OCI-M2 (cell line): ENCODE results near the gene AZU1.
"Not testable (repeated sequence)": the region's sequence is repeated elsewhere in the genome, so short reads cannot be mapped to it uniquely, and the experiment has no call there.

Experiments used
- DNase-seq: peaks from one replicate; lab custom pipeline; 2025; ENCODE audit not compliant: unreplicated experiment; lab: John Stamatoyannopoulos, UW

AZU1 gene

DNA sequence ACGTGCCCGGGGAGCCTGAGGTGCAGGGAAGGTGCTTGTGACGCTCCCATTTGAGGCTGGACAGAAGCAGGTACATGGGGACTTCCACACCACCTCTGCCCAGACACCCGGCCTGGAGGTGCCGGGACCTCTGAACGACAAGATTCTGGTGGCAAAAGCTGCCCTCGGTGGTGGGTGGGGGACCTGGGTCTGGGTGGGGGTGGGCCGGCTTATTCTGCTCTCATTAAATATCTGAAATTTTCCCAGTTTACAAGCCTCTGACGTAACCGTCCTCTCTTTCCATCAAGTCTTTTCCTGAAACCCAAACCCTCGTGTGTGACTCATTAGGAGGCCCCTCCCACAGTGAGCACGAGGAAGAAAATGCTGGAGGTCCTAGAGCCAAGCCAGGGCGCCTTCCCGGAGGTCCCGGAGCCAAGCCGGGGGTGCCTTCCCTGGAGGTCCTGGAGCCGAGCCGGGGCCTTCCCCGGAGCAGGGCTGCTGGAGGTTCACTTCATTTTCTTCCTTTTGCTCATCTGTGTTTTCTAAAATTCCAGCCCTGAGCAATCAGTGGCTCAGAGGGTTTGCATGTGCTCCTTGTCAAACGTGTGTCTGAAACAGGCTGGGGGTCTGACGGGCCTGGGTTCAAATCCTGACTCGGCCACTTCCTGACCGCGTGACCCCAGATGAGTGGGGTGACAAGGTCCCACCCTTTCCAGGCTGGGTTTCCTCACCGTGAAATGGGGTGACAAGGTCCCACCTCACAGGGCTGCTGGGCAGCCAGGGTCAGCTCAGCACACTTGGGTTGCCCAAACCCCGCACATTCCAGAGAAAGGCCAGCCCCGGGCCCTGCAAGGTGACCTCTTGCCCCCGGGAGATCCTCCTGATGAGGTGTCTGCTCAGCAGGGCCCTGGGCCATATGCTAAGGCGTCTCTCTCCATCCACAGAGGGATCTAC, 41.9 kb downstream of the AZU1 start:
- no peak for DNase-seq

DNA sequence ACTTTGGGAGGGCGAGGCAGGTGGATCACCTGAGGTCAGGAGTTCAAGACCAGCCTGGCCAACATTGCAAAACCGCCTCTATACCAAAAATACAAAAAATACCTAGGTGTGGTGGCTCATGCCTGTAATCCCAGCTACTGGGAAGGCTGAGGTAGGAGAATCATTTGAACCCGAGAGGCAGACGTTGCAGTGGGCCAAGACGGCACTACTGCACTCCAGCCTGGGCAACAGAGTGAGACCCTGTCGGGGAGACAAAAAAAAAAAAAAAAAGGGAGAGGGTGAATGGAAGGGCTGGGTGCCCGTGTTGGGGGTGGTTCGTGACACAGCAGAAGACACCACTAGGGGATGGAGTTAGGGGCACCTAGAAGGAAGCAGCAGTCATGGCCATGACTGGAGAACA, 42.7 kb downstream of the AZU1 start:
- DNase-seq, result no peak

DNA sequence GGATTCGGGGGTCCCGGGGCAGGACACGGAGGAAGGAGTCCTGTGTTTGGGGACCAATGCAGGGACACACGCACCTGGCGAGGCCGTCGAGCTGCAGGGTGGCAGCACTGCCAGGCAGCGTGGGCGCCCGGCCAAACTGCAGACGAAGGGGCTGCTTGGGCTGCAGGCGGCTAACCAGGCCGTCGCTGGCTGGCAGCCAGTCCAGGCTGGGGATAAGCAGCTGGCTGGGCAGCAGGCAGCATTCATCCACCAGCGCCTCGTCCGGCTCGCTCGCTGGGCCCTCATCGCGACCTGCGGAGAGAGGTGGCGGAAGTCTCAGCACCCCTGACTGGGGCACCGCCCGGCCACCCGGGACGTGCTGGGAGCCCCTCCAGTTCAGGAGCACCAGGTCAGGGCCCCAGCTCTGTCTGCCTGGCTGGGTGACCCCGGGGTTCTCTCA, 43.3 kb downstream of the AZU1 start:
- DNase-seq, result no peak

DNA sequence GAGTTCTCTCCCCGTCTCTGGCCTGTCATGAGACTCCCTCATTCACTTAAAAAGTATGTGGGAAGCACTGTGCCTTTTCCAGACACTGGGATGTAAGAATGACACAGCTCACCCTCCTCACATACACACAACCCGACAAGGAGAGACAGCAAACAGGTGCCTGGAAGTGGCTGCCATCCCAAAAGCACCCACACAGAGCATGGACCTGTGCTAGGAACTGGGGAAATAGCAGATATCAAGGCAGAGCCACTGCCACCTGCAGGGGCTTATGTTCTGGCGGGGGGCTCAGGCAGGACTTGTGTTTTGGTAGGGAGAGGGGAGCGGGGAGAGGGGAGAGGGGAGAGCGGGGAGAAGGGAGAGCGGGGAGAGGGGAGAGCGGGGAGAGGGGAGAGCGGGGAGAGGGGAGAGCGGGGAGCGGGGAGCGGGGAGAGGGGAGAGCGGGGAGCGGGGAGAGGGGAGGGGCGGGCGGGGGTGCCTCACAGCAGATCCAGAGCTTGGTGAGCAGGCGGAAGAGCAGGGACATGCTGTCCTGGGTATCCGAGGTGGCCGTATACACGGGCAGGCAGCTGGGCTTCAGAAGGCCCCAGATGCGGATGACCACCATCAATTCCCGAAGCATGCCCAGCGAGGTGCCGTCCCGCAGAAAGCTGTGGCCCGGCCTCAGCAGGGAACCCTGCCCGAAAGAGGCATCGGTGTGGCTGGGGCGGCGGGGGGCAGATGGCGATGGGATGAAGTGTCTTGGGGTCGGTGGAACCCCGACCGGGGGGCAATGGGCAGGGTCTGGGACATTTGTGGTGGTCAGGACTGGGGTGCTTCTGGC, 44.0 kb downstream of the AZU1 start:
- DNase-seq, result no peak

DNA sequence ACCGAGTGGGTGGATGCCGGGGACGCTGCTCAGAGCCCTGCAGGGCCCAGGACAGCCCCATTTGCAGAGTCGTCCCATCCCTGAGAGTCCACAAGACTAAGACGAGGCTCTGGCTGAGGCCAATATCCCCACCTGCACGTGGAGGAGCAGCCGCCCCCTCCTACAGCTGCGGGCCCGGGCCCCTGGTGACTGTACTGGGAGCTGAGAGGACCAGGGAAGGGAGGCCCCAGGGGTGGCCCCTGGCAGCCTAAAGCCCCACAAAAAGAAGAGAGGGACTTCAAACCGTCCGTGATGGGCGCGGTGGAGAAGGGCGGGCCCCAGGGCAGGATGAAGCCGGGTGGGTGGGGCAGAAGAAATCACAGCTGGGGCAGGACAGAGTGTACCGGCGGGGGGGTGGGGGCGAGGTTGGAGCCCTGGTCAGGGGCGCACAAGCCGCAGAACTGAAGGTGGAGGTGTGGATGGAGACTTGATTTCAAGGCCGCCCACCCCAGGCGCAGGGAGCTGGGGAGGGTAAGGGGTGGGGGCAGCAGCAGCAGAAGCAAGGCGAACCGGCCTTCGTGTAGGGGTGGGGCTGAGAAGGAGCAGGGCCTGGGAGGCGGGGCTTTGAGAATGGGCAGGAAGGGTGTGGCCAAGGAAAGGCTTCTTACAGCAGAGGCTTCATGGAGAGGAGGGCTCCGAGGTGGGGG, 44.8 kb downstream of the AZU1 start:
- no peak for DNase-seq

DNA sequence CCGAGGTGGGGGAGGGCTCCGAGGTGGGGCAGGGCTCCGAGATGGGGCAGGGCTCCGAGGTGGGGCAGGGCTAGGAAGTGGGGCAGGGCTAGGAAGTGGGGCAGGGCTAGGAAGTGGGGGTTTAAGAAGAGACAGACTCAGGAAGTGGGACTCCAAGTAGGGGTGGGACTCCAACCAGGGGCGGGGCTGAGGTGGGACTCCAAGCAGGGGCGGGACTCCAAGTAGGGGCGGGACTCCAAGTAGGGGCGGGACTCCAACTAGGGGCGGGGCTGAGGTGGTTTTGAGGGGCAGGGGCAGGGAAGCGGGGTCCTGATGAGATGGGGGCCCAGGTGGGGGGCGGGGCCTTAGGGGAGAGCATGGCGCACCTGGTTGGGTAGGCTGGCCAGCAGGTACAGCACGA, 45.4 kb downstream of the AZU1 start:
- no peak for DNase-seq

DNA sequence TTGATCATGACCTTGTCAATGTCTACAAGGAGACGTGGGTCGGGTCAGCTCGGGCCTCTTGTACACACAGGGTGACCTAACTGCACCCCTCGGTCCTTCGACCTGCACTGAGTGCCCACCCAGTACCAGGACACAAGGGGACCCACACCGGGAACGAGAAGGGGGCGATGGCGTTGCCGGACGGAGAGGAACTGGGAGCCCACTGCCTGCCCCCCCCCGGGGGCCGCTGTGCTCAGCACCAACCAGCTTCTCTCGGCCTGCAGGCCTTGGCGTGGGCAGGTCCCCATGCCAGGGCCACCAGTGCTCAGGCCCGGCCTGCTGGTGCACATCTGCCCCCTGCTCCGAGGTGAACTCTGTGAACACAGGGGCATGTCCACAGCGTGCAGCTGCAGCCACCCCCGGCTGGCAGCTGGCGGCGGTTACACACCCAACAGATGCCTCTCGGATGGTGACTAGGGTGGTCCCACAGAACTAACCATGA, 46.0 kb downstream of the AZU1 start:
- DNase-seq, result no peak

DNA sequence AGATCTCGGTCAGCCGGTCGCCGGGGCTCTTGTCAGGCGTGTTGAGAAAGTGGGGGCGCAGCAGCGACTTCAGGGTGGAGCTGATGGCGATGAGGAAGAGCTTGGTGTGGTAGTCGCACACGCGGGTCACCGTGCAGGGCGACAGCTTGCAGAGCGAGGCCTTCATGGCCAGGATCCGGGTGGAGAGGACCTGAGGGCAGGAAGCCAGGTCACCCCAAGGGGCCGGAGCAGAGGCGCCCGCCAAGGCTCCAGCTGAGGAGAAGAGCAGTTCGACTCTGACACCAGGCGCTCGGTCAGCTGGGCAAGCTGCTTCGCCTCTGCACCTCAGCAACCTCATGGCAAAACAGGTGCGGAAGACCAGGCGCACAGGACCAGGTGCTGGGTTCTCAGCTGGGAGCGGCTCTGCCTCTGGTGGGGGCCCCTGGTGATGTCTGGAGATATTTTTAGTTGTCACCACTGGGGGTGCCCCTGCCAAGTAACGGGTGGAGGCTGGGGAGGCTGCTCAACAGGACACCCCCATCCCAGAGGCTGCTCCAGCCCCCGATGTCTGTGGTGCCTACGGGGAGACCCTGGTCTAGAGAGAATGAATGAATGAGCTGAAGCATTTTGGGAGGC, 47.7 kb downstream of the AZU1 start:
- no peak for DNase-seq

DNA sequence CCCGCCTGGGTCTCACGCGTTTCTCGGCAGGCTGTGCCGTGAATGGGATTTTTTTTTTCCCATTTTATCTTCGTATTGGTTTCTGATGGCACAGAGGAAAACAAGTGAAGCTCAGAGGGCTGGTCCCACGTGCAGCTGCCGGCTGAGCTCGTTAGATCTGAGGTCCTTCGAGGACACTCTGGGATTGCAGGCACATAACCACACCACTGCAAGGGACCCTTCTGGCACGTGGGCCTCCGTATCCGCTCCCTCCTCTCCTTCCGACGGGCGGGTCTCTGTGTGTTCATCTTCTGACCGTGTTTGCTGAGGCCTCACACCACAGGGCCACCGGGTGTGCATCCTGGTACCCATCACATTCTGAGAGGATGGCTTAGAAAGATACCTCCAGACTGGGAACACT, 48.5 kb downstream of the AZU1 start:
- DNase-seq, result no peak

DNA sequence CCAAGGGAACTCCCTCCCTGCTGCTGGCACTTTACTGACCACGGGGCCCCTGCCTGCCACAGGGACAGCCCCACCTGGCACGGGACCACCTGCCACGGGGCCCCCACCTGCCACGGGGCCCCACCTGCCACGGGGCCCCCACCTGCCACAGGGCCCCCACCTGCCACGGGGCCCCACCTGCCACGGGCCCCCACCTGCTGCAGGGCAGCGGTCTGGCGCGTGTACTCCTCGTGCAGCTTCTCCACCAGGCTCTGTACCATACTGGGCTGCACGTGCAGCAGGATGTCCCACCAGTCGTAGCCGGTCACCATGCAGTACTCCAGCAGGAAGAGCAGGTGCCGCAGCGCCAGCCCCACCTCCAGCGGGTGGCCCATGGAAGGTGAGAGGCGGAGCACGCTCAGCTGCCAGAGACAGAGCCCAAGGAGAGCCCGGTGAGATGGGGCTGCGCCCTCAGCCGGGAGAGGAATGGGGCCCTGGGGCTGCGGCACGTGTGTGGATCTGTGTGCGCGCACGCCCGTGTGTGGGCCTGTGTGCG, 49.2 kb downstream of the AZU1 start:
- DNase-seq, result no peak

DNA sequence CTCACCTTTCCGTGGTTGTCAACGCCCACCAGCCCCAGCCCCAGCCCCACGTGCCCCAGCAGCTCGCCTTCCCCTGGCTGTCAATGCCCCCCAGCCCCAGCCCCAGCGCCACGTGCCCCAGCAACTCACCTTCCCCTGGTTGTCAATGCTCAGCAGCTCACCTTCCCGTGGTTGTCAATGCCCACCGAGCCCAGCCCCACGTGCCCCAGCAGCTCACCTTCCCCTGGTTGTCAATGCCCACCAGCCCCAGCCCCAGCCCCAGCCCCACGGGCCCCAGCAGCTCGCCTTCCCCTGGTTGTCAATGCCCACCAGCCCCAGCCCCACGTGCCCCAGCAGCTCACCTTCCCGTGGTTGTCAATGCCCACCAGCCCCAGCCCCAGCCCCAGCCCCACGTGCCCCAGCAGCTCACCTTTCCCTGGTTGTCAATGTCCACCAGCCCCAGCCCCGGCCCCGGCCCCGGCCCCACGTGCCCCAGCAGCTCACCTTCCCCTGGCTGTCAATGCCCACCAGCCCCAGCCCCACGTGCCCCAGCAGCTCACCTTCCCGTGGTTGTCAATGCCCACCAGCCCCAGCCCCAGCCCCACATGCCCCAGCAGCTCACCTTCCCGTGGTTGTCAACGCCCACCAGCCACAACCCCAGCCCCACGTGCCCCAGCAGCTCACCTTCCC, 50.5 kb downstream of the AZU1 start:
- DNase-seq, result not testable (repeated sequence)

DNA sequence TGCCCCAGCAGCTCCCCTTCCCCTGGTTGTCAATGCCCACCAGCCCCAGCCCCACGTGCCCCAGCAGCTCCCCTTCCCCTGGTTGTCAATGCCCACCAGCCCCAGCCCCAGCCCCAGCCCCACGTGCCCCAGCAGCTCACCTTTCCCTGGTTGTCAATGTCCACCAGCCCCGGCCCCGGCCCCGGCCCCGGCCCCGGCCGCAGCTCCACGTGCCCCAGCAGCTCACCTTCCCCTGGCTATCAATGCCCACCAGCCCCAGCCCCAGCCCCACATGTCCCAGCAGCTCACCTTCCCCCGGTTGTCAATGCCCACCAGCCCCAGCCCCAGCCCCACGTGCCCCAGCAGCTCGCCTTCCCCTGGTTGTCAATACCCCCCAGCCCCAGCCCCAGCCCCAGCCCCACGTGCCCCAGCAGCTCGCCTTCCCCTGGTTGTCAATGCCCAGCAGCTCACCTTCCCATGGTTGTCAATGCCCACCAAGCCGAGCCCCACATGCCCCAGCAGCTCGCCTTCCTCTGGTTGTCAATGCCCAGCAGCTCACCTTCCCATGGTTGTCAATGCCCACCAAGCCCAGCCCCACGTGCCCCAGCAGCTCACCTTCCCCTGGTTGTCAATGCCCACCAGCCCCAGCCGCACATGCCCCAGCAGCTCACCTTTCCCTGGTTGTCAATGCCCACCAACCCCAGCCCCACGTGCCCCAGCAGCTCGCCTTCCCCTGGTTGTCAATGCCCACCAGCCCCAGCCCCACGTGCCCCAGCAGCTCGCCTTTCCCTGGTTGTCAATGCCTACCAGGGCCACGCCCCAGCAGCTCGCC, 51.3 kb downstream of the AZU1 start:
- DNase-seq, result not testable (repeated sequence)

DNA sequence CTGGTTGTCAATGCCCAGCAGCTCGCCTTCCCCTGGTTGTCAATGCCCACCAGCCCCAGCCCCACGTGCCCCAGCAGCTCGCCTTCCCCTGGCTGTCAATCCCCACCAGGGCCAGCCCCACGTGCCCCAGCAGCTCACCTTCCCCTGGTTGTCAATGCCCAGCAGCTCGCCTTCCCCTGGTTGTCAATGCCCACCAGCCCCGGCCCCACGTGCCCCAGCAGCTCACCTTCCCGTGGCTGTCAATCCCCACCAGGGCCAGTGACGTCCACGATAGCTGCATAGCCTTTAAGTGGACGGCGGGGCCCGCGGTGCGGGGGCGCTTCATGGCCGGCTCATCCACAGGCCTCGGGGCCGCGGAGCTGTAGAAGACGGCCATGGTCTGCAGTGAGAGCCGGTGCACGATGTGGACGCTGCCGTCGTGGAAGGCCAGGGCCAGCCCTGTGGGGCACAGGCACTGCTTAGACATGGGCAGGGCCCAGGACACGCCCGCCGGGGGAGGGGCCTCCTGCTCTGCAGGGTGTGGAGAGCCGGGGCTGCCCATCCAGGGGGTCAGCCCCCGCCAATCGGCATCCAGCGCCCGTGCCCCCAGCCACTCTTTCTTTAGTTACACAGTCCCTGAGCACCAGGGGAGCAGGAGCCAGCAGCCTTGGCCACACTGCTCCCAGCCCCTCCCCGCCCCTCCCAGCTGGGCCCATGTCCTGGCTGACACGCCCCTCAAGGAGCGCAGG, 52.2 kb downstream of the AZU1 start:
- DNase-seq, result no peak
